GM23338 (cell line): ENCODE results near the gene EPHA8.

ENCODE experiments used
- CTCF ChIP-seq, 2 experiments: fragments of 200-600 bp in 1 of 2; sonication (generic) in 1 of 2; conservative IDR thresholded peaks; 2 replicates each; pipeline versions ENCODE4 v1.5.1 to v1.6.1; 2016 to 2017; ENCODE audit warnings: antibody characterized with exemption in 2 of 2, low read depth in 2 of 2, mild to moderate bottlenecking in 2 of 2, moderate library complexity in 1 of 2
- ETS1 ChIP-seq: IDR thresholded peaks from 2 replicates; pipeline ENCODE4 v1.6.1; 2016; ENCODE audit warnings: antibody characterized with exemption
- EZH2 ChIP-seq: fragments of 200-600 bp; sonication (generic); IDR thresholded peaks from one replicate; pipeline ENCODE4 v1.8.0; 2017; ENCODE audit warnings: antibody characterized with exemption, mild to moderate bottlenecking, low read depth; ENCODE audit not compliant: unreplicated experiment
- EZH2phosphoT487 ChIP-seq: fragments of 200-600 bp; sonication (generic); IDR thresholded peaks from one replicate; pipeline ENCODE4 v1.8.1; 2018; ENCODE audit warnings: antibody characterized with exemption; ENCODE audit not compliant: unreplicated experiment
- POLR2AphosphoS5 ChIP-seq: IDR thresholded peaks from 2 replicates; pipeline ENCODE4 v1.6.1; 2016; ENCODE audit warnings: antibody characterized with exemption, low read depth
- STAT1 ChIP-seq: IDR thresholded peaks from one replicate; pipeline ENCODE4 v1.6.1; 2016; ENCODE audit warnings: antibody characterized with exemption; ENCODE audit not compliant: unreplicated experiment
- ZNF114 ChIP-seq: fragments of 250-450 bp; sonication (Bioruptor Pico); IDR thresholded peaks from 2 replicates; pipeline ENCODE4 v1.5.0; 2020; ENCODE audit warnings: mild to moderate bottlenecking, moderate library complexity
- ZNF331 ChIP-seq: fragments of 250-450 bp; sonication (Bioruptor Pico); IDR thresholded peaks from 2 replicates; pipeline ENCODE4 v1.5.0; 2020; ENCODE audit warnings: low read depth, mild to moderate bottlenecking, moderate library complexity
- TF ChIP-seq, protein P1 (sequence below): IDR thresholded peaks from one replicate; pipeline ENCODE4 v1.6.1; 2018; ENCODE audit warnings: antibody characterized with exemption; ENCODE audit not compliant: unreplicated experiment
- TF ChIP-seq, protein P2 (sequence below): fragments of 250-450 bp; sonication (Bioruptor Pico); IDR thresholded peaks from 2 replicates; pipeline ENCODE4 v1.5.0; 2020; ENCODE audit warnings: mild to moderate bottlenecking, moderate library complexity

DNA sequence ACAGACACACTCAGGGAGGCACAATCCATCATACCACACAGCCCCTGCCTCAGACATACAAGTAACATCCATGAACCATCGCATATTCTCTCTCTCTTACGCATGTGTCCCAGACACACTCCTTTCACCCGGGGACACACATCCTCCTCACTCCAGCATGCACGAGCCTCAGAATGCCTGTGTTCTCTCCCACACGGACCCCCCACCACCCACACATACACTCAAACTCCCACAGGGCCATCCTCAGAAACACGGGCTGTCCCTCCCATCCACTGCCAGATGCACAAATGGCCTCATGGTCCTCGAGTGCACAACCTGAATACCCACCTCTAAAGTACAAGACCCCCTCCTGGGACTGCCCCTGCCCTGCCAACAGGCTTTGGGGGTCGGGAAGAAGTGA, 78.0 kb downstream of the EPHA8 start:
- TF ChIP-seq POLR2AphosphoS5 (no peak), ZNF114 (no peak), CTCF (conservative IDR thresholded peaks at IDR 0.05; ENCODE audit: low read depth in 2 of 2) (no peak), ZNF331 (no peak), EZH2 (no peak), ETS1 (no peak), EZH2phosphoT487 (no peak), STAT1 (no peak)
- TF ChIP-seq, protein P1, sequence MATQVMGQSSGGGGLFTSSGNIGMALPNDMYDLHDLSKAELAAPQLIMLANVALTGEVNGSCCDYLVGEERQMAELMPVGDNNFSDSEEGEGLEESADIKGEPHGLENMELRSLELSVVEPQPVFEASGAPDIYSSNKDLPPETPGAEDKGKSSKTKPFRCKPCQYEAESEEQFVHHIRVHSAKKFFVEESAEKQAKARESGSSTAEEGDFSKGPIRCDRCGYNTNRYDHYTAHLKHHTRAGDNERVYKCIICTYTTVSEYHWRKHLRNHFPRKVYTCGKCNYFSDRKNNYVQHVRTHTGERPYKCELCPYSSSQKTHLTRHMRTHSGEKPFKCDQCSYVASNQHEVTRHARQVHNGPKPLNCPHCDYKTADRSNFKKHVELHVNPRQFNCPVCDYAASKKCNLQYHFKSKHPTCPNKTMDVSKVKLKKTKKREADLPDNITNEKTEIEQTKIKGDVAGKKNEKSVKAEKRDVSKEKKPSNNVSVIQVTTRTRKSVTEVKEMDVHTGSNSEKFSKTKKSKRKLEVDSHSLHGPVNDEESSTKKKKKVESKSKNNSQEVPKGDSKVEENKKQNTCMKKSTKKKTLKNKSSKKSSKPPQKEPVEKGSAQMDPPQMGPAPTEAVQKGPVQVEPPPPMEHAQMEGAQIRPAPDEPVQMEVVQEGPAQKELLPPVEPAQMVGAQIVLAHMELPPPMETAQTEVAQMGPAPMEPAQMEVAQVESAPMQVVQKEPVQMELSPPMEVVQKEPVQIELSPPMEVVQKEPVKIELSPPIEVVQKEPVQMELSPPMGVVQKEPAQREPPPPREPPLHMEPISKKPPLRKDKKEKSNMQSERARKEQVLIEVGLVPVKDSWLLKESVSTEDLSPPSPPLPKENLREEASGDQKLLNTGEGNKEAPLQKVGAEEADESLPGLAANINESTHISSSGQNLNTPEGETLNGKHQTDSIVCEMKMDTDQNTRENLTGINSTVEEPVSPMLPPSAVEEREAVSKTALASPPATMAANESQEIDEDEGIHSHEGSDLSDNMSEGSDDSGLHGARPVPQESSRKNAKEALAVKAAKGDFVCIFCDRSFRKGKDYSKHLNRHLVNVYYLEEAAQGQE: no peak
- TF ChIP-seq, protein P2, sequence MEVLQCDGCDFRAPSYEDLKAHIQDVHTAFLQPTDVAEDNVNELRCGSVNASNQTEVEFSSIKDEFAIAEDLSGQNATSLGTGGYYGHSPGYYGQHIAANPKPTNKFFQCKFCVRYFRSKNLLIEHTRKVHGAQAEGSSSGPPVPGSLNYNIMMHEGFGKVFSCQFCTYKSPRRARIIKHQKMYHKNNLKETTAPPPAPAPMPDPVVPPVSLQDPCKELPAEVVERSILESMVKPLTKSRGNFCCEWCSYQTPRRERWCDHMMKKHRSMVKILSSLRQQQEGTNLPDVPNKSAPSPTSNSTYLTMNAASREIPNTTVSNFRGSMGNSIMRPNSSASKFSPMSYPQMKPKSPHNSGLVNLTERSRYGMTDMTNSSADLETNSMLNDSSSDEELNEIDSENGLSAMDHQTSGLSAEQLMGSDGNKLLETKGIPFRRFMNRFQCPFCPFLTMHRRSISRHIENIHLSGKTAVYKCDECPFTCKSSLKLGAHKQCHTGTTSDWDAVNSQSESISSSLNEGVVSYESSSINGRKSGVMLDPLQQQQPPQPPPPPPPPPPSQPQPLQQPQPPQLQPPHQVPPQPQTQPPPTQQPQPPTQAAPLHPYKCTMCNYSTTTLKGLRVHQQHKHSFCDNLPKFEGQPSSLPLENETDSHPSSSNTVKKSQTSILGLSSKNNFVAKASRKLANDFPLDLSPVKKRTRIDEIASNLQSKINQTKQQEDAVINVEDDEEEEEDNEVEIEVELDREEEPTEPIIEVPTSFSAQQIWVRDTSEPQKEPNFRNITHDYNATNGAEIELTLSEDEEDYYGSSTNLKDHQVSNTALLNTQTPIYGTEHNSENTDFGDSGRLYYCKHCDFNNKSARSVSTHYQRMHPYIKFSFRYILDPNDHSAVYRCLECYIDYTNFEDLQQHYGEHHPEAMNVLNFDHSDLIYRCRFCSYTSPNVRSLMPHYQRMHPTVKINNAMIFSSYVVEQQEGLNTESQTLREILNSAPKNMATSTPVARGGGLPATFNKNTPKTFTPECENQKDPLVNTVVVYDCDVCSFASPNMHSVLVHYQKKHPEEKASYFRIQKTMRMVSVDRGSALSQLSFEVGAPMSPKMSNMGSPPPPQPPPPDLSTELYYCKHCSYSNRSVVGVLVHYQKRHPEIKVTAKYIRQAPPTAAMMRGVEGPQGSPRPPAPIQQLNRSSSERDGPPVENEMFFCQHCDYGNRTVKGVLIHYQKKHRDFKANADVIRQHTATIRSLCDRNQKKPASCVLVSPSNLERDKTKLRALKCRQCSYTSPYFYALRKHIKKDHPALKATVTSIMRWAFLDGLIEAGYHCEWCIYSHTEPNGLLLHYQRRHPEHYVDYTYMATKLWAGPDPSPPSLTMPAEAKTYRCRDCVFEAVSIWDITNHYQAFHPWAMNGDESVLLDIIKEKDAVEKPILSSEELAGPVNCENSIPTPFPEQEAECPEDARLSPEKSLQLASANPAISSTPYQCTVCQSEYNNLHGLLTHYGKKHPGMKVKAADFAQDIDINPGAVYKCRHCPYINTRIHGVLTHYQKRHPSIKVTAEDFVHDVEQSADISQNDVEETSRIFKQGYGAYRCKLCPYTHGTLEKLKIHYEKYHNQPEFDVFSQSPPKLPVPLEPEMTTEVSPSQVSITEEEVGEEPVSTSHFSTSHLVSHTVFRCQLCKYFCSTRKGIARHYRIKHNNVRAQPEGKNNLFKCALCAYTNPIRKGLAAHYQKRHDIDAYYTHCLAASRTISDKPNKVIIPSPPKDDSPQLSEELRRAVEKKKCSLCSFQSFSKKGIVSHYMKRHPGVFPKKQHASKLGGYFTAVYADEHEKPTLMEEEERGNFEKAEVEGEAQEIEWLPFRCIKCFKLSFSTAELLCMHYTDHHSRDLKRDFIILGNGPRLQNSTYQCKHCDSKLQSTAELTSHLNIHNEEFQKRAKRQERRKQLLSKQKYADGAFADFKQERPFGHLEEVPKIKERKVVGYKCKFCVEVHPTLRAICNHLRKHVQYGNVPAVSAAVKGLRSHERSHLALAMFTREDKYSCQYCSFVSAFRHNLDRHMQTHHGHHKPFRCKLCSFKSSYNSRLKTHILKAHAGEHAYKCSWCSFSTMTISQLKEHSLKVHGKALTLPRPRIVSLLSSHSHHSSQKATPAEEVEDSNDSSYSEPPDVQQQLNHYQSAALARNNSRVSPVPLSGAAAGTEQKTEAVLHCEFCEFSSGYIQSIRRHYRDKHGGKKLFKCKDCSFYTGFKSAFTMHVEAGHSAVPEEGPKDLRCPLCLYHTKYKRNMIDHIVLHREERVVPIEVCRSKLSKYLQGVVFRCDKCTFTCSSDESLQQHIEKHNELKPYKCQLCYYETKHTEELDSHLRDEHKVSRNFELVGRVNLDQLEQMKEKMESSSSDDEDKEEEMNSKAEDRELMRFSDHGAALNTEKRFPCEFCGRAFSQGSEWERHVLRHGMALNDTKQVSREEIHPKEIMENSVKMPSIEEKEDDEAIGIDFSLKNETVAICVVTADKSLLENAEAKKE (CRISPR knock-in tag): no peak
